HepG2 (cell line): ENCODE data around the gene TTC21B. TPM values are rescaled to one million over a fixed set of nuclear protein-coding genes. Genes with fewer than 3 reads are reported as not detected.

ENCODE experiments used
- BCL6 ChIP-seq: IDR thresholded peaks from 2 replicates; pipeline ENCODE4 v1.6.1; 2016; ENCODE audit warnings: missing genetic modification reagents, missing compliant biosample characterization
- CREM ChIP-seq, 2 experiments: sonication (generic) in 1 of 2; formaldehyde crosslinking in 1 of 2; IDR thresholded peaks; 2 replicates each; pipeline versions ENCODE4 v1.4.0 to v1.6.1; 2016 to 2020; ENCODE audit warnings: antibody characterized with exemption in 1 of 2, mild to moderate bottlenecking in 1 of 2, missing genetic modification reagents in 1 of 2
- DNMT3B ChIP-seq: conservative IDR thresholded peaks from 2 replicates; pipeline ENCODE4 v1.6.1; 2016; ENCODE audit warnings: missing biosample characterization, control low read depth
- HOXA7 ChIP-seq: sonication (generic); formaldehyde crosslinking; IDR thresholded peaks from 2 replicates; pipeline ENCODE4 v1.8.1; 2022; ENCODE audit warnings: mild to moderate bottlenecking, missing genetic modification reagents, moderate library complexity
- HOXD1 ChIP-seq: sonication (generic); formaldehyde crosslinking; IDR thresholded peaks from 2 replicates; pipeline ENCODE4 v1.5.0; 2020; ENCODE audit warnings: missing genetic modification reagents
- KDM3A ChIP-seq: IDR thresholded peaks from 2 replicates; pipeline ENCODE4 v1.6.1; 2018; ENCODE audit warnings: low read depth, missing compliant biosample characterization
- NCOA1 ChIP-seq: sonication (generic); formaldehyde crosslinking; IDR thresholded peaks from 2 replicates; pipeline ENCODE4 v1.9.0; 2021; ENCODE audit warnings: missing genetic modification reagents
- SYNCRIP ChIP-seq: fragments of 200-400 bp; formaldehyde crosslinking; IDR thresholded peaks from 2 replicates; pipeline ENCODE4 v1.6.1; 2018; ENCODE audit warnings: mild to moderate bottlenecking, low read depth, low read length; ENCODE audit not compliant: insufficient read depth
- TBL1XR1 ChIP-seq: fragments of 150-350 bp; IDR thresholded peaks from 2 replicates; pipeline ENCODE4 v1.6.1; 2014; ENCODE audit warnings: borderline replicate concordance, low read length; ENCODE audit not compliant: partially characterized antibody
- ZBTB34 ChIP-seq: sonication (generic); formaldehyde crosslinking; IDR thresholded peaks from 2 replicates; pipeline ENCODE4 v1.8.0; 2022; ENCODE audit warnings: mild to moderate bottlenecking, missing genetic modification reagents
- ZMAT3 ChIP-seq: sonication (generic); formaldehyde crosslinking; conservative IDR thresholded peaks from 2 replicates; pipeline ENCODE4 v1.7.0; 2021; ENCODE audit warnings: missing genetic modification reagents
- ZNF326 ChIP-seq: sonication (generic); formaldehyde crosslinking; IDR thresholded peaks from 2 replicates; pipeline ENCODE4 v1.4.0; 2020; ENCODE audit warnings: missing genetic modification reagents, borderline replicate concordance
- ZNF343 ChIP-seq: sonication (generic); formaldehyde crosslinking; IDR thresholded peaks from 2 replicates; pipeline ENCODE4 v1.4.0; 2020; ENCODE audit warnings: mild to moderate bottlenecking, missing genetic modification reagents
- ZNF468 ChIP-seq: sonication (generic); formaldehyde crosslinking; IDR thresholded peaks from 2 replicates; pipeline ENCODE4 v1.8.0; 2022; ENCODE audit warnings: mild to moderate bottlenecking, moderate library complexity, missing genetic modification reagents
- ZNF646 ChIP-seq: sonication (generic); formaldehyde crosslinking; IDR thresholded peaks from 2 replicates; pipeline ENCODE4 v1.9.0; 2021; ENCODE audit warnings: mild to moderate bottlenecking, missing genetic modification reagents
- ZNF775 ChIP-seq: sonication (generic); formaldehyde crosslinking; IDR thresholded peaks from 2 replicates; pipeline ENCODE4 v1.4.0; 2020; ENCODE audit warnings: missing genetic modification reagents, mild to moderate bottlenecking, moderate library complexity, borderline replicate concordance
- ZSCAN9 ChIP-seq: IDR thresholded peaks from 2 replicates; pipeline ENCODE4 v1.6.1; 2016; ENCODE audit warnings: borderline replicate concordance
- polyA plus RNA-seq, 8 experiments: library from polyadenylated mRNA; depleted of rRNA in 3 of 8; stranded (reverse) in 7 of 8; unstranded in 1 of 8; fragments of >200 nt; fragmentation: Illumina TruSeq in 4 of 8; extraction: Trizol in 4 of 8; gene quantifications; 2 replicates each; pipeline versions ENCODE4 v1.2.1 to v1.2.3, GENCODE V29; 2011 to 2016; ENCODE audit warnings: low read depth in 4 of 8, missing spikeins in 1 of 8, mixed read lengths in 1 of 8; ENCODE audit not compliant: insufficient read depth in 1 of 8
- total RNA-seq, 5 experiments: library from RNA; depleted of rRNA; stranded (reverse); fragments of >200 nt; fragmentation: Illumina TruSeq; extraction: Trizol; gene quantifications; 2 replicates each; pipeline ENCODE4 v1.2.3, GENCODE V29; 2016; ENCODE audit warnings: low read depth in 1 of 5
- TF ChIP-seq, protein P1 (sequence below): sonication (generic); formaldehyde crosslinking; IDR thresholded peaks from 2 replicates; pipeline ENCODE4 v1.5.0; 2020; ENCODE audit warnings: missing genetic modification reagents
- TF ChIP-seq, protein P2 (sequence below): sonication (generic); formaldehyde crosslinking; IDR thresholded peaks from 2 replicates; pipeline ENCODE4 v1.5.0; 2020; ENCODE audit warnings: missing genetic modification reagents

TTC21B gene
- total and polyA plus RNA-seq, 2 of the 13 experiments (the other 11 are each of a cell fraction or from before 2014, with no cell fraction given), result 39.1 to 67.1 TPM

DNA sequence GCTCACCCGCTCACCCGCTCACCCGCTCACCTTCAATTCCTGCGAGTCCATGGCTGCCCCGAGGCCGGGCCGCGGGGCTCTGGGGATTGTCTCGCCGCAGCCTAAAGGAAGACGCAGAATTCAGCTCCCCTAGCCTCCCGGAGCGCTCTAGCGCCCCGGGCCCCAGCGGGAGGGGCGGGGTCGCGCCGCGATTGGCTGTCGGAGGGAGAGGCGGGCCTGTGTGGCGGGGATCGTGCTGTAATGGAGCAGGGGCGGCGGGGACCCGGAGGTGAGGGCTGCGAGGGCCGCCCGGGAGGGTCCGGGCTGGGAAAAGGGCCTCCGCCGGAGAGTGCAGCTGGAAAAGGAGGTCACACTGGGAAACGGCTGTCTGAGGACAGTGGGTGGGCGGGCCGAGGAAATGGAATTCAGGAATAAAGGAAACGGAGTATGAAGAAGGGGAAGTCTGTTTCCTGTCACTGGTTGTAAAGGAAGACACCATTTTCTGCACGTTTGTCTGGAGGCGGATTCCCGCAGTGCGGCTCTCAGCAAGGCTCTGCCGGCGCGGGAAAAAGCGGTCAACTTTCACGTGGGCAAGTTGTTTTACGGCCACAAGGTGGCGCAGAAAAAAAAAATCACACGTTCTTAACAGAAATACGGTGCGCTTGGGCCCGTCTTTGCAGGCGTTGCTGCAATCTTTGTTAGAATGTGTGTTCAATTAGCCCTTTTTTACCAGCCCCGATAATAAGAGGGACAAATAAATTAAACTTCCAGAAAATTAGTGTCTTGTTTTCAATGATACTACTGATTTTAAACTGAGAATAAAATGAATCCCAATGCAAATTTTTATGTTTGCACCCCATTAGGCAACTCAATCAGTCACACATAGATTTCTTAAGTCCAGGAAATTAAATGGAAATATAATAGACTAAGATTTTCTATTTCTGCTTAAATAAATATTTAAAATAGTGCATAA, at the start of gene TTC21B (continued):
- TF ChIP-seq ZNF646 (no peak), CREM (IDR thresholded peaks at IDR 0.05) (peak; percentile 75), CREM (CRISPR knock-in tag; IDR thresholded peaks at IDR 0.05) (no peak; the same call in 1 of the 2 replicates), DNMT3B (CRISPR knock-in tag) (no peak), SYNCRIP (no peak), BCL6 (CRISPR knock-in tag) (peak; percentile 37; the same call in 1 of the 2 replicates), HOXA7 (CRISPR knock-in tag) (no peak), ZMAT3 (CRISPR knock-in tag) (peak; percentile 83), ZNF468 (0 out of 2 replicates have a peak, but pooled peaks have one; percentile 58), HOXD1 (CRISPR knock-in tag) (0 out of 2 replicates have a peak, but pooled peaks have one; percentile 50), ZBTB34 (CRISPR knock-in tag) (0 out of 2 replicates have a peak, but pooled peaks have one; percentile 63), ZNF775 (CRISPR knock-in tag) (no peak), TBL1XR1 (peak; percentile 16), KDM3A (peak; percentile 90; the same call in 1 of the 2 replicates), ZNF326 (CRISPR knock-in tag) (no peak), NCOA1 (CRISPR knock-in tag) (peak; percentile 69; the same call in 1 of the 2 replicates), ZNF343 (peak; percentile 87; the same call in 1 of the 2 replicates), ZSCAN9 (CRISPR knock-in tag) (peak; percentile 78)
- TF ChIP-seq, protein P1, sequence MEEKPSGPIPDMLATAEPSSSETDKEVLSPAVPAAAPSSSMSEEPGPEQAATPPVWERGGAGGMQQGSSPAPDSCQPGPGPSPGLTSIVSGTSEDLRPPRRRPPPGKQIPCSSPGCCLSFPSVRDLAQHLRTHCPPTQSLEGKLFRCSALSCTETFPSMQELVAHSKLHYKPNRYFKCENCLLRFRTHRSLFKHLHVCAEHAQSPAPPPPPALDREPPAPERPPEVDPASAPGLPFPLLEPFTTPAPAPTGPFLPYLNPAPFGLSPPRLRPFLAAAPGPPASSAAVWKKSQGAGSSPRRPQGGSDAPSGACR (CRISPR knock-in tag), result peak; percentile 91
- TF ChIP-seq, protein P2, sequence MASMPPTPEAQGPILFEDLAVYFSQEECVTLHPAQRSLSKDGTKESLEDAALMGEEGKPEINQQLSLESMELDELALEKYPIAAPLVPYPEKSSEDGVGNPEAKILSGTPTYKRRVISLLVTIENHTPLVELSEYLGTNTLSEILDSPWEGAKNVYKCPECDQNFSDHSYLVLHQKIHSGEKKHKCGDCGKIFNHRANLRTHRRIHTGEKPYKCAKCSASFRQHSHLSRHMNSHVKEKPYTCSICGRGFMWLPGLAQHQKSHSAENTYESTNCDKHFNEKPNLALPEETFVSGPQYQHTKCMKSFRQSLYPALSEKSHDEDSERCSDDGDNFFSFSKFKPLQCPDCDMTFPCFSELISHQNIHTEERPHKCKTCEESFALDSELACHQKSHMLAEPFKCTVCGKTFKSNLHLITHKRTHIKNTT (CRISPR knock-in tag), result no peak
